ENCODE results near the gene COX20.
"Not testable (repeated sequence)": the region's sequence is repeated elsewhere in the genome, so short reads cannot be mapped to it uniquely, and the experiment has no call there.

COX20 gene

DNA sequence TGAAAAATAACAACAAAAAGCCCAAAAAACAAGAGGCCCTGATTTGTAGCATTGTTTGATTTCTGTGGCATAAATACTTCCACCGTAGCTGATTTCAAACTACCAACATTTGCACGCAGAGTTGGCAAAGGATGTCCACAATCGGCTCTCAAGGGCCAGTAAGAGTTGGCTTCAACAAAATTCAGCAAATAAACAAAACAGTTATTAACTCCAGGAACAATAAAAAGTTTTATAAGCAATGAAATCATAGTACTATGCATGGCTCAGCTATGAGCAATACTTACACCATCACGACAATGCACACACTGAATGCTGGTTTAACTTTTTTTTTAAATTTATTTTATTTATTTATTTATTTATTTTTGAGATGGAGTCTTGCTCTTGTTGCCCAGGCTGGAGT, 8.7 kb upstream of the COX20 start:
- no peak for DNase-seq

DNA sequence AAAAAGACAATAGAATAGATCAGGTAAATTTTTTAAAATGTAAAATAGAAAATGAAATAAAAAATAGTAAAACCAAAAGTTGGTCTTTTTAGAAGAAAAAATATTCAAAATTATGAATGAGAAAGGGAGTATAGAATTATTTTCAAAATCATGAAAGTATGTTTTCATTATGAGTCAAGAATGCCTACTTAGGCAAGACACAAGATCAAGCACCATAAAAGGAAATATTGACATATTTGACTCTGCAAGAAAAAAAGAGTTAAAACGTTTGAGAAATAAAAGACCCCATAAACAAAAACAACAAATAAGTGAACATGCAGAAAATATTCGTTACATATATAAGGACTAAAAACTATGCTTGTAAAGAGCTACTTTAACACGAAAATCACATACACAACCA, 4.8 kb upstream of the COX20 start:
- DNase-seq: no peak

DNA sequence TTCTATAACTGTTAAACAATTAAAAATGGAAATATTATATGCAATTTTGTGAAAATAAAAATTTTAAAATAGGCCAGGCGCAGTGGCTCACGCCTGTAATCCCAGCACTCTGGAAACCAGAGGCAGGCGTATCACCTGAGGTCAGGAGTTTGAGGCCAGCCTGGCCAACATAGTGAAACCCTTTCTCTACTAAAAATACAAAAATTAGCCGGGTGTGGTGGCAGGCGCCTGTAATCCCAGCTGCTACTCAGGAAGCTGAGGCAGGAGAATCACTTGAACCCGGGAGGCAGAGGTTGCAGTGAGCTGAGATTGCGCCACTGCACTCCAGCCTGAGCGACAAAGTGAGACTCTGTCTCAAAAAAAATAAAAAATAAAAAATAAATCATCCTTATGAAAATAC, 2.2 kb upstream of the COX20 start:
- DNase-seq: not testable (repeated sequence)

DNA sequence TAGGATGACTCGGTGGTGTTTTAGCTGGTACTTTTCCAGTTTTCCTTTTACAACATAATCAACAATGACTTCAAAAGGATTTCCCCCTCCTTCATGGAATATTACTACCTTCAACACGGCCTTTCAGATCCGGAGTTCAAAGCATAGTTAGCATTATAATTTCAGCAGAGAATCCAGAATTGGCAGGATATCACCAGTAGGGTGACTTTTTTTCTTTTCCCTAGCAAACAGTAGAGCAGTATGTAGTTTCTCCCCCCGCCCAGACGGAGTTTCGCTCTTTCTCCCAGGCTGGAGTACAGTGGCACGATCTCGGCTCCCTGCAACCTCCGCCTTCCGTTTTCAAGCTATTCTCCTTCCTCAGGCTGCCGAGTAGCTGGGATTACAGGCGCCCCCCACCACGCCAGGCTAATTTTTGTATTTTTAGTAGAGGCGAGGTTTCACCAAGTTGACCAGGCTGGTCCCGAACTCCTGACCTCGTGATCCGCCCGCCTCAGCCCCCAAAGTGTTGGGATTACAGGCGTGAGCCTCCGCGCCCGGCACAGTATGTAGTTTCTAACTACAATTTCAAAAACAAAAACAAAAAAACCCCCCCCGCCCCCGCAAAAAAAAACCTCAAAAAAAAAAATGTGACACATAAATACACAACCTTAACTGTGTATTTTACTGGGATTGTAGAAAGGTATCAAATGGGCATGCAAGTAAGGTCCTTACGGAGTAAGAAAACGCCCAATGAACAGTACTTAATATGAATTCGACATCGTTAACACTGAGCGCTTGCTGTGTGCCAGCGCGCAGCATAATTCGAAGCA, 1.5 kb upstream of the COX20 start:
- DNase-seq: peak; percentile 81 to 93 (median 87)

DNA sequence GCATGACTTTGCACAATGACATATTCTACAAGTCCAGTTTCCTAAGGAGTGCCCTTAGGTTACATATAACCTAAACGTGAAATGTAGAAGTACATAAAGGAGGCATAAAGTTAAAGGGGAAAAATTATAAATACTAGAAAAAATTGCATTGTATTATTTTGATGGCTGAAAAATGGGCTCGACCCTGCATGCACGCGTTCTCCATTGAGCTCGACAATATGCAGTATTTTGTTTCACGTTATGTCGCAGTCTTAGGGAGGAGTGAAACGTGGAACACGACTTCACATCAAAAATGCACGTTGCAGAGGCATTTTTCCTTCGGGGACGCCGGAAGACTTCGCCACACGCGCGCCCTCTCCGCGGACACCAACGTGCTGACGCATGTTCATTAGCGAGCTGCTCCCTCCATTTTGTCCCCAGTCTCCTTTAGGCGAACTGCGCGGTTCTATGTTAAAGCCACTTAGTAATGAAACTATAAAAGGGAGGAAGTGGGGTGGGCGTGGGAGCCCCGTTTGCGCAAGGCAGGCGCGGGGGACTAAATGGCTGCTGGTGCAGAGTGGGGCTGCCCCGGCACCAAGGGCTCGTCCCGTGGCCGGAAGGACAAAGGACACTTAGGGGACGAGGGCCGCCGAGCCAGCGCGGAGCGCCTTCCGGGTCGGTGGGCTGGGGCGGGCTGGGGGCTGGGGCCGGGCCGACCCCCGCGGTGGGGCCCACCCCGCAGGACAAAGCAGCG, 749 bp upstream of the COX20 start:
- DNase-seq: peak; percentile 98 to 99 (median 98)

- peak in 2 of 3 donors; percentile 16 to 21 for DNase-seq
These were observed 670 bp downstream of the COX20 start for GRCh38 chr1:244836135-244836521.

DNA sequence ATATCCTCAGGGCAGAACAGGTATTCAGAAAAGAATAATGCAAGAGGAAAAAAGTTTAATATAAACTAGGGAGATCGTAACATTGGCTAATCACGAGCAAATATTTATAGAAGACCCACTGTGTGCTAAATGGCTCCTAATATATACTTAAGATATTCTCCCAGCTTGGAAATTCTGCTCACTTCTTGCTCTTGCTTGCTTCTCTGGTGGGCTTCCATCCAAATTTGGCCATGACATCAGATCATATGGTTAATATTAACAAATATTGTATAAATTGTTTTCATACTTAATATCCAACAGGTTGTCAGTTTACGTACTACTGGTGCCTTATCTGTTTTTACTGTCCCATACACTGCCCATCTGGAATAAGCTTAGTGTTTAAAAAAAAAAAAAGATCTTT, 1.1 kb downstream of the COX20 start:
- no peak for DNase-seq

DNA sequence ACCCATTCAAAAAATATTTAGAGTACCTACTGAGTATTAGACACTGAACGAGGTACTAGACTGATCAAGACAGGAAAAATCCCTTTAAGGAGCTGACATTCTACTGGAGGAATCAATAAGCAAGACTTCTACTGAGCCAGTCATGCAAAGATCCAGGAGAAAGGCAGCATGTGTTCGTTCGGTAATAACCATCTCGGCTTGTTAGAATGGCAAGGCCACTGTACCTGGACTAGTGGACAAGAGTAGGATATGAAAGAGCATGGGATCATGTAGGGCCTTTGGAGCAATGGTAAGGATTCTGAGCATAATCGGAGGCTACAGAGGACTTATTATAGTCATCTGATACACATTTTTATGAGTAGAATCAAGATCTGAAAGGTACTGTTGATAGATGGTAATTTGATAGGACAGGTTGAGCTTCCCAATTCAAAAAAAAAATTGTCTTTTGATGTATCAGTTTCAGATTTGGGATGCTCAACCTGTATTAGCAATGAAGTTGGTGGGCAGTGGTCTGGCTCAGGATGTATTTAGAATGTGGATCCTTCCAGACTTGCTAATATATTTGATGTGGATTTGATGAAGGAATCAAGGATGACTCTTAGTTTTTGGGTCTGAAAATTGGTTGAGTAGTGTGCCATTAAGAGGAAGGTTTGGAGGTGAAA, 2.3 kb downstream of the COX20 start:
- no peak for DNase-seq

GRCh38 chr1:244839656-244840055, 4.2 kb downstream of the COX20 start:
- DNase-seq: no peak

DNA sequence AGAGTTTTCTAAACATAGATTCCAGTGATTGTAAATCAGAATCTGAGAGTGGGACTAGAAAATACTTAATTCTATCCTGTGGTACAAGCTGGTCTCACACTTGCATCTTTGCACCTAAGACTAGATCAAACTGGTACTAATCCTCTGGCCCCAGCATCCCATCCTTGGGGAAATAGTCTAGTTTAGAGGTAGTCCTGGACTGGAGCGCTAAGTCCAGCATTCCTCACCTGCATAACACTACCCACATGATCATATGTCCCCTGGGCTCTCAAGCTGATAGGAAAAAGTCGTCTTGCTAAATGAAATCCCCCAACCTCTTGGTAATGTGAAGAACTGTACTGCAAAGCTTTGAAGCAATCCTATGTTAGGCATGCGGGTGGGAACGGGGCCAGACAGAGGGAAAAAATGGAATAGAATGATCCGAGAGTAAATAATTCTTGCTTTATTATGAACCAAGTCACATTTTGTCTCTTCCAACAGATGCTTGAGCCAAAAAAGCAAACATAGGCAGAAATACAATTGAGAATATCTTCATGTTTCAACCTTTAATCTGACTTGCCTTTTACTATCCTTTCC, 4.8 kb downstream of the COX20 start:
- no peak for DNase-seq

GRCh38 chr1:244841273-244841927, 5.9 kb downstream of the COX20 start:
- no peak for DNase-seq

DNA sequence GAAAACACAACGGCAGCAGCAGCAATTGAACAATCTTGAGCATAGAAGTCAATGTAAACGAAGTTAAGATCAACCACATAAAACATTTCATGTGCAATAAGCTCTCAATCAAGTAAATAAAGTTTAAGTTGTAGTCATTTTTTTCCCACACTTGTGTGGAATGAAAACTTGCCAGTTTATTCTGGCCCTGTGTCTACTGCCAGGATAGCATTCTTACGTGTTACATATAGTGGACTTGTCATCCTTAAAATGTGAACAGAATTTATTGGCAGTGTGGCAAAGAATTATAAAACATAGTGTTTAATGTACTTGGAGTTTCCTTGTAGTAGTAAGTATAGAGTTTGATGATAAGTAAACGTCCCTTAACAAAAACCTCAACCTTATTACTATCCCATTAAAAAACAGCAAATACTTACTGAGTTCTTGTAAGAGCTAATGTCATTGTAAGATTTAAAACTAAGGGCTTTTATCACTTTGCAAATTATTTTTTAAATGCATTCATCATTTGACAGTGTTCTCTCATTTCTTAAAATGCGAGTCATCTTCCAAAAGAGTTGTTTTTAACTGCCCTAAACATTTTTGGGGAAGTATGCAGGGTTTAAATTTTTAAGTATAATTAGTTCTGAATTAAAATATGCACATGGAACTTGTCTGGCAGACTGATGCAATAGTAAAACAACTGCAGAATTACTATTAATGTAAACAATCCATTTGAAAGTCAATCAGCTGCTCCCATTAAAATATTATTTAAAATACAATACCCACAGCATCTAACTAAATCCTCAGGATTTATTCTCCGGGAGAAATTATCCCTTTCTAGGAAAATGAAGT, 7.9 kb downstream of the COX20 start:
- DNase-seq: no peak

DNA sequence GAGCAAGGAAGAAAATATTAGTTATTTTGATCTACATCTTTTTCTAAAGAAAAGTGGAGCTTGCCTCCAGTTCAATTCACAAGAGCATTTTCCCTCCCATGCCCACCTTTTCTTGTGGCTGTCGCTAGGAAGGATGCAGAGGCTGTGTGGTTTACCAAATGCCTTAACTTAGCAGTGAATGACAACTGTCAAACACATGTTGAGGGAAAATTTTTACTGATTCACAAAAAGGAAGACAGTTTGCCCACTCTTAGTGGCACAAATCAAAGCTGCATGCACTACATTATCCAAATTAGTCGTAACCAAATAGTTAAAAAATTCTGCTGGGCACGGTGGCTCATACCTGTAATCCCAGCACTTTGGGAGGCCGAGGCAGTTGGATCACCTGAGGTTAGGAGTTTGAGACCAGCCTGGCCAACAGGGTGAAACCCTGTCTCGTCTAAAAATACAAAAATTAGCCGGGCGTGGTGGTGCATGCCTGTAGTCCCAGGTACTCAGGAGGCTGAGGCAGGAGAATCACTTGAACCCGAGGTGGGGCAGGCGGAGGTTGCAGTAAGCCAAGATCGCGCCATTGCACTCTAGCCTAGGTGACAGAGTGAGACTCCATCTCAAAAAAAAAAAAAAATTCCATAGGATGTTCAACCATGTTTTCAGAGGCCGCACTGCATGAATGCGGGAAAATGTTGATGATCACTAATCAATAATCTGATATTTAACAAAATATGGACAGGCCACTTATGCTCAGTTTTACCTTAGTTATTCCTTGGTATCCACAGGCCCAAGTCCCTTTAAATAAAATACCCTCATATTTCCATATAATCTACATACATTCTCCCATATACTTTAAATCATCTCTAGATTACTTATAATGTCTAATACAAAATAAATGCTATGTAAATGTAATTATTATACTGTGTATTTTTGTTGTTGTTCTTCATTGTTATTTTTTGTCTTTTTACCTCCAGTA, 9.0 kb downstream of the COX20 start:
- no peak for DNase-seq

- no peak for DNase-seq
These were observed 11.2 kb downstream of the COX20 start for GRCh38 chr1:244846653-244847052.

- DNase-seq: no peak
These were observed 13.9 kb downstream of the COX20 start for GRCh38 chr1:244849189-244849866.

GRCh38 chr1:244850099-244850852, 14.8 kb downstream of the COX20 start:
- no peak for DNase-seq

GRCh38 chr1:244850896-244851295, 15.4 kb downstream of the COX20 start:
- no peak for DNase-seq

- DNase-seq: no peak
These were observed 16.2 kb downstream of the COX20 start for GRCh38 chr1:244851546-244852231.

DNA sequence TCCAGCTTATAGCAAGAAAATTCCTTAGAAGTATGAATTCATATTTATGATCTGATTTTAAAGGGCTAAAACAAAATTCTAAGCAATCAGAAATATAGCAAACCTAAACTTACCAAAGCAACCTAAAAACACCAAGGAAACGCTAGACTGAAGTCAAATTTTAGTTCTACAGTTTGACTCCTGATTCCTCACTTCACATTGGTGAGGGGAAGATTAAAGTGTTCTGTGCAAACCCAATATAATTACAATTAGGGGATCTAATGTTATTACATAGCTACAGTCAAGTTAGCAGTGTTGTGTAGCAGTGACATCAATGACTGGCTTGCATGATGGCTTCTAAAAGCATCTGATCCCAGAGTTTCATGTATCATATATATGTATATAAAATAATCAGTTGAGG, 17.2 kb downstream of the COX20 start:
- DNase-seq: no peak
